ENCODE results near the gene MRGPRG.

GRCh38 chr11:3216027-3216525, 2.5 kb downstream of the MRGPRG start:
- TF ChIP-seq CTCF (conservative IDR thresholded peaks at IDR 0.05) (no peak), ZFX (IDR thresholded peaks at IDR 0.05) (no peak)

Measured in C4-2B (cell line).